HUDEP-2 (cell line): ENCODE results near the gene PYDC2.
"Not testable (repeated sequence)": the region's sequence is repeated elsewhere in the genome, so short reads cannot be mapped to it uniquely, and the experiment has no call there.

Source experiments
- DNase-seq, 76 experiments: peaks; one replicate each; lab custom pipeline; 2025; ENCODE audit not compliant: unreplicated experiment in 76 of 76; lab: John Stamatoyannopoulos, UW

PYDC2 gene

GRCh38 chr3:191460360-191460759, 603 bp upstream of the PYDC2 start:
- no peak for DNase-seq

DNA sequence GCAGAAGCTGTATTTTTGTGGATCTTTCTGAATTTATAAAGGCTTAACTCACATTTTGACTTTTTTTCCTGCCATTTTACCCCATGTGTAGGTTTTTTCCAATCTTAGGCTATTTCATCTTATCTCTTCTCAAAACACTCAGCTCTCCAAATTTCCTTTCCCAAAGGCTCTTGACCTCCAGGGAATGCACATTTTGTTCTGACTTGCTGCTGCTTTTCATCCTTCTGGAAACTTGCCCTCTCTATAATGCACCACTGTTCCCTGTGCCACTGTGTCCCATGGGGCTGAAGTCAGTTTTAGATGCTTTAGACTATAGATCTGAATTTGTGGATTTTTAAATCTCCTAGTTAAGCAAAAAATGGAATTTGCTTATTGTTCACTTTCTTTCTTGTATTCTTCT, 9.1 kb downstream of the PYDC2 start:
- DNase-seq: no peak

- DNase-seq: no peak
Observed at GRCh38 chr3:191470545-191470944, 9.6 kb downstream of the PYDC2 start.

DNA sequence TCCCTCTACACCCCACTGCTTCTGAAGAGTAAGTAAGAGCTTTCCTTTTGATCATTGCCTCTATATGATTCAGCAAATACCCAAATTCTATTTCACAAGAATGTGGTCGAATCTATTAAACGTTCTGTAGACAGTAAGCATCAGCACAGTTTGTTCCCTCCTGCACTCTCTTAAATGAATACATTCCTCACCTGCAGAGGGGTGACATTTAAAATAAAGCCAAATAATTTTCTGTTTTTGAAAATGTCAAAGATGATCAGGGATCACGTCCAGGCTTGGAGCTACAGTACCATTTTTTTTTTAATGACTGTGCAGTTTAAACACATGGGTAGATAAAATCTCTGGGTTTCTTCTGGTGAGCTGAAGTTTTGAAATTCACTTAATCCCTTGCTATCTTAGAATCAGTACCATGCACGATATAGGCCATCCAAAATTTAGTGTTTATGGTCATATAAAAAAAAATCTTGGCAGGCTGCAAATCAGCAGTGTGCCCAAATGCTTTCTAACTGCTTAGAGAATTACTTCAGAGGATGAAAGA, 12.8 kb downstream of the PYDC2 start:
- no peak for DNase-seq

DNA sequence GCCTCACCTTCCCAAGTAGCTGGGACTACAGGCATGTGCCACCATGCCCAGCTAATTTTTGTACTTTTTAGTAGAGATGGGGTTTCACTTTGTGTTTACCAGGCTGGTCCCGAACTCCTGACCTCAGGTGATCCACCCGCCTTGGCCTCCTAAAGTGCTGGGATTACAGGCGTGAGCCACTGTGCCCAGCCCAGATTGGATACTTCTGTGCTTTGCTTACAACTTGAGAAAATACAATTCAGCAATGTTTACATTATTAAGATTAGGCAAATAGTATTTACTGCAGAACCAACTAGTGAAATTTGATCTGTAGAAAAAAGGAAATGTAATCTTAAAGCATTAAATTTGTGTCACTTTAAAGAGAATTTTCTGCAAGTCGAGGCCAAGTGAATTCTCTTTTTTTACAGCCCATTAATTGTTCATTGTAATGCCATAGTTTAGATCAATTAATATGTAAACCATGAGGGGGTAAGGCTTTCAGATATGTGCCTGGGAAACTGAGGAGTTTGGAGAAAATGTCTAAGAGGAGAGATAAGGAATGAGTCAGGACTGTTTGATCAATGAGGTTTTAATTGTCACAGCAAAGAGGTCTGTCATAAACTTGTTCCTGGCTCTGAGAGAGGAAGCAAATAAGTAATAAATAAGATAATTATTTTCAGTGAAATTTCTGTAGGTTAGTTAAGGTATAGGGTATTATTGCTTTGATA, 15.3 kb downstream of the PYDC2 start:
- DNase-seq: no peak

- not testable (repeated sequence) for DNase-seq
Observed at GRCh38 chr3:191483994-191484393, 23.0 kb downstream of the PYDC2 start.

GRCh38 chr3:191484461-191484860, 23.5 kb downstream of the PYDC2 start:
- DNase-seq: no peak

GRCh38 chr3:191492601-191493000, 31.6 kb downstream of the PYDC2 start:
- no peak for DNase-seq

DNA sequence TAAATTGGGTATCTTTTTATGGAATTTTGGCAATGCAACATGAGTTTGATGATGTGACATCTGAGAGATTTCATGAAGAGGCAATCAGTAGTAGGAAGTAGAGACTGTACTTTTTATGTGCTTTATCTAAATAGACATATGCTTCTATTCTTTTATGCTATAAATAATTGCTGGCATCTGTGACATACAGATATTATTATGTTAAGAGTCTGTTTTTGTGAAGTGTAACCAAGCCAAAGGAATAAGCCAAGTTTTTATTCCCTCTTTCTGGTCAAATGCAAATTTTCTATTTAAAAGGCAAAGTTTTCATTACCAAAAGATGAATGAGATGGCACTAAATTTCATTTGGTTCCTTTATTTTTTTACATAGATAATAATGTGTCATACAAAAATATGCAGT, 32.4 kb downstream of the PYDC2 start:
- no peak for DNase-seq

DNA sequence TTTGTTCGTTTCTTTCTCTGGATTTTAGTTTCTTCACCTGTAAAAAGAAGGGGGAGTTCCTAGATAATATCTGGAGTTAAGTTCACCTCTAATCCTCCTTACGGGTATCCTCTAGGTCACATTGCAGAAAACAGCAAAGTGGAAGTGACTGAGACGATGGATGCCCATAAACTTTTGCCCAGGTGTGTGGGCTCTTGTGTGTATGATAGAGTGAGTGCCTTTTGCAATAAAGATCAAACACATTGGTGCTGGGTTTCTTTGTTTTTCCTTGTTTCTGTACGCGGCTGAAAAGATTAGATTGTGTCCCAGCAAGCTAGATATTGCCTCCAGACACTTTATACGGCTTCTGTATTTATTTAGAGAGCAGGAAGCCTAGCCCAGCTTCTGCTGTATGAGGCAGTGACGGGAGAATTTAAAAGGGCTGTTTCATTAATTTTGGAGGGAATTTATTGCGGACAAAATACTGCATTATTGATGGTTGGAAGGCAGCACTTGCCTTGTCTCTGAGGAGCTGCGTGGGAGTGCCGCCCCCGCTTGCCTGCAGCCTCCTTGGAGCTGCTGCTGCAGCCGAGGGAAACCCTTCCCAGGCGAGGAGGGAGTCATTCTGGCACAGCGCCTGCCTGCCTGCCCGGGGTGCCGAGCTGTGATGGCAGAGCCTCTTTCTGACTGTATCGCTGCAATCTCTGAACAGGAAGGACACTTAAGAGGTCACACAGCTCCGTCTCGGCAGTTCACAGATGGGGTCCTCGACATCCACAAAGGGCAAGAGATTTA, 38.5 kb downstream of the PYDC2 start:
- no peak for DNase-seq

GRCh38 chr3:191500892-191501291, 39.9 kb downstream of the PYDC2 start:
- DNase-seq: no peak

DNA sequence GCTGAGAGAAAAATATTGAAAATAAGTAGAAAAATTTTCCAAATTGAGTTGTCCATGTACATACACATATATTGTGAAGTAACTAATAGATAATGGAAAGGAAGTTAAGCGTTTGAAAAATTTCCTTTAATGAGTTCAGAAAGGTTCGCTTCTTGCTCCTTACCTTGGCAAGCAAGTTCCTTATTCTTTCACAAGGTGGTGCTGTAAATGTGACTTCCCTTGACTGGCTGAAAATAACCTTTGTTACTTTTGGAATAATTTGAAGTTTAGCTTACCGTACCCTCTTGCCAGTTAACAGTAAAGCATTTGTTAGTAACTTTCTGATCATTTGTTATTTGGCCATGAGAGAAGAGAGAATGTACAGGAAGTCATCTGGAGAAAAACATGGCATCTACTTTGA, 41.6 kb downstream of the PYDC2 start:
- no peak for DNase-seq

DNA sequence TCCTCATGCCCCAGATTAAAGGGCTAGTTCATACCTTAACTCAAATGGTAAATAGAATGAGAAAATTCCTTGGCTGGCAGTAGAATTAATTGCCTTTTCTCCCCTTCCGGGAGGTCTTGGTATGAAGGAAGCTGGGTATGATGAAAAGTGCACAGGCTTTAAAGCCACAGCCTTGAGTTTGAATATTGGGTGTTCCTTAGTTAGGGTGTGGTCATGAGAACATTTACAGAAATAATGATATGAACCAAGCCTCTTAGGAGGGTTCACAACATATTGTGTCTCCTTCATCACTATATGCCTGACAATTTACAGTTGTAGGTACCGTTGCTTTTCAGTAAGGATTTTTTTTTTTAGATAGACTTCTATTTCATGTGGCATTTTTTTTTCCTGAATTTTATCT, 48.1 kb downstream of the PYDC2 start:
- DNase-seq: no peak
